ENCODE results near the gene TCEAL2.

DNA sequence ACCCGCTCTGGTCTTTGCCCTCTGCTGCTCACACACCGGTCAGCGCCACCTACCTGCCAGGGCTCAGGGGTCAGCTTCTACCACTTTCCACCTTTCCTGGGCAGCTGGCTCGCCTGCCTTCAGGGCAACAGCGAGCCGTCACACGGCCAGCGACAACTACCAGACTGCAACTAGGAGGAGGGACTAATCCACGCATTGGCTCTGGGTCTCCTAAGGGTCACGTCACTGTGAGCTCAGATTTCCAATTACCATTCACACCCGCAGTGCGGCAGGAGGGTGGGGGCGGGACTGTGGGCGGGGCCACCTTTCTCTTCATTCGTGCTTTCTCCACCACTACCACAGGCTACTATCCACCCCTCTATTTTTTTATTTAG, 30.3 kb downstream of the TCEAL2 start, which contains the start of gene BEX5:
- no peak for TF ChIP-seq EZH2 (IDR thresholded peaks at IDR 0.05; ENCODE audit: borderline replicate concordance, low read depth, low read length, poor library complexity, severe bottlenecking)
- TF ChIP-seq, protein P1, sequence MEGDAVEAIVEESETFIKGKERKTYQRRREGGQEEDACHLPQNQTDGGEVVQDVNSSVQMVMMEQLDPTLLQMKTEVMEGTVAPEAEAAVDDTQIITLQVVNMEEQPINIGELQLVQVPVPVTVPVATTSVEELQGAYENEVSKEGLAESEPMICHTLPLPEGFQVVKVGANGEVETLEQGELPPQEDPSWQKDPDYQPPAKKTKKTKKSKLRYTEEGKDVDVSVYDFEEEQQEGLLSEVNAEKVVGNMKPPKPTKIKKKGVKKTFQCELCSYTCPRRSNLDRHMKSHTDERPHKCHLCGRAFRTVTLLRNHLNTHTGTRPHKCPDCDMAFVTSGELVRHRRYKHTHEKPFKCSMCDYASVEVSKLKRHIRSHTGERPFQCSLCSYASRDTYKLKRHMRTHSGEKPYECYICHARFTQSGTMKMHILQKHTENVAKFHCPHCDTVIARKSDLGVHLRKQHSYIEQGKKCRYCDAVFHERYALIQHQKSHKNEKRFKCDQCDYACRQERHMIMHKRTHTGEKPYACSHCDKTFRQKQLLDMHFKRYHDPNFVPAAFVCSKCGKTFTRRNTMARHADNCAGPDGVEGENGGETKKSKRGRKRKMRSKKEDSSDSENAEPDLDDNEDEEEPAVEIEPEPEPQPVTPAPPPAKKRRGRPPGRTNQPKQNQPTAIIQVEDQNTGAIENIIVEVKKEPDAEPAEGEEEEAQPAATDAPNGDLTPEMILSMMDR (conservative IDR thresholded peaks at IDR 0.05; ENCODE audit: low read depth, low read length), result no peak
